HG03045 (cell line): ENCODE data around the gene PIP5K1B.
A peak's percentile ranks its signal among the peaks of the same experiment; 100 is the strongest.

Experiments used
- ATAC-seq: cut with Tn5 transposase; IDR thresholded peaks from one replicate; pipeline ENCODE4 v1.9.1; 2021; ENCODE audit warnings: mild to moderate bottlenecking, moderate library complexity; ENCODE audit not compliant: unreplicated experiment

The PIP5K1B gene

GRCh38 chr9:69016191-69017096, 311.4 kb downstream of the PIP5K1B start:
- no peak for ATAC-seq

GRCh38 chr9:69018737-69019136, 313.7 kb downstream of the PIP5K1B start:
- ATAC-seq: no peak

GRCh38 chr9:69019808-69020207, 314.8 kb downstream of the PIP5K1B start:
- ATAC-seq: no peak

DNA sequence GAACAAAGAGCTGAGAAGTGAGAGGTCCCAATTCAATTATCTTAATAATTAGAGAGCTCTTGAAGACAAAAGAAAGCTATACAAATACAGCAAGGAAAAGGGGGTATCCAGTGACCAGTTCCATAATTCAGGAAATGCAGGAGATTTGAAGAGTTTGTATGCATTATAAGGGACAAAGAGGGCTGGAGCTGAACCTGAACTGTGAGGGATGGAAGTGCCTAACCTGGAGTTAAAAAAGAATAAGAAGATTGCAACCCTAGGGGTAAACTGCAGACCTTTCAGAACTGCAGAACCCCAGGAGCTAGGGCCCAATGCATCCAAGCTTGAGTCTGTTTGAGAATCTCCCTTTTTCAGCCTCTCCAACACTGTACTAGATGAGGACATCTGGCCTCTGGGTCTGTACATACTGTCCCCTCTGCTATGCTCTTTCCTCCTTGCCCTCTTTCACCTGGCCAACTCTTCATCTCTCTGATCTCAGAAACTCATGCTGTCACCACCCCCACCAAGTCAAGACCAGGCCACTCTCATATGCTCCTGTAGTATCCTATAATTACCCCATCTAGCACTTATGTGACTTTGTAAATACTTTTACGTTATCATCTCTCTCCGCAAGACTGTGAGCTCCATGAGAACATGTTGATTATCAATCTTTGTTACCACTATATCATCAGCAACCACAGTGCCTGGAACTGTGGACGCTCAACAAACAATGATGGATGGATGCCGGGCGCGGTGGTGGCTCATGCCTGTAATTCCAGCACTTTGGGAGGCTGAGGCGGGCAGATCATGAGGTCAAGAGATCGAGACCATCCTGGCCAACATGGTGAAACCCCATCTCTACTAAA, 315.5 kb downstream of the PIP5K1B start:
- ATAC-seq: no peak

DNA sequence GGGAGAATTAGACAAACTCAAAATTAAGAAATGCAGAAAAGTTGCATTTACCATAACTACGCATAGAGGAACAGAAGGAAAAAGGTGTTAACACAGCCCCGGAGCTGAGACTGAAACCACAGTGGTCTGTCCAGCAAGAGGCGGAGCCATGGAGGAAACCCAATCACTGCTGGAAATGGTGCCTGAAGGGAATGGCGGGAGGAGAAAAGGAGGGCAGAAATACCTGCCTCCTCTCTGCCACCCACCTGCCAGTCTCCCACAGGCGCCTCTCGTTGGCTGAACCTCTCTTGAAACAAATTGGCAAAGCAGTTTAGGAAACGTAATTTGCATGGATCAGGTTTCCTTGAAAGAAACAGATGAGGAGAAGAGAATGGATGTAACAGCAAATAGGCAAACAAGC, 318.6 kb downstream of the PIP5K1B start:
- no peak for ATAC-seq

DNA sequence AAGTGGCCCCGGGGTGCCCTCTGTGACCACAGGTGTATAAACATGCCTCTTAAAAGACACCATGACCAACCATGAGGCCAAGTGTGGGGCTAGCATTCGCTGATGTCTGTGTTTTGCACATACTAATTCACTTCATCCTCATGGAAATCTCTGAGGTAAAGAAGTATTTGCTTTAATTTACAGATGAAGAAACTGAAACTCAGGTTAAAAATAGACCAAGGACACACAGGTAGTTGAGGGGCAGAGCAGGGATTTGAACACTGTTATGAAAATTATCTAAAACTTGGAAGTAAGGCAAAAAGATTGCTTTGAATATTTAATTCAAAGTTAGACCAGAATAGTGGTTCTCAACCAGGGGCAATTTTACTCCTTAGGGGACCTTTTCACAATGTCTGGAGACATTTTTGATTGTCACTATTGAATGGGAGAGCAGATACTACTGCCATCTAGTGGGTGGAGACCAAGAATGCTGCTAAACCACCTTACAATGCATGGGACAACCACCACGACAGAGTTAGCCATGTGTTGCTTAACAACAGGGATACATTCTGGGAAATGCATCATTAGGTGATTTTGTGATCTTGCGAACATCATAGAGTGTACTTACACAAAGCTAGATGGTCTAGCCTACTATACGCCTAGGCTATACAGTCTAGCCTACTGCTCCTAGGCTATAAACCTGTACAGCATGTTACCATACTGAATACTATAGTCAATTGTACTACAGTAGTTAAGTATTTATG, 322.5 kb downstream of the PIP5K1B start:
- no peak for ATAC-seq

- ATAC-seq: no peak
Measured at GRCh38 chr9:69028754-69029153, 323.7 kb downstream of the PIP5K1B start.

GRCh38 chr9:69029535-69029934, 324.5 kb downstream of the PIP5K1B start:
- ATAC-seq: no peak

GRCh38 chr9:69030851-69031645, 326.0 kb downstream of the PIP5K1B start:
- ATAC-seq: no peak

- no peak for ATAC-seq
Measured at GRCh38 chr9:69034071-69034470, 329.0 kb downstream of the PIP5K1B start.

DNA sequence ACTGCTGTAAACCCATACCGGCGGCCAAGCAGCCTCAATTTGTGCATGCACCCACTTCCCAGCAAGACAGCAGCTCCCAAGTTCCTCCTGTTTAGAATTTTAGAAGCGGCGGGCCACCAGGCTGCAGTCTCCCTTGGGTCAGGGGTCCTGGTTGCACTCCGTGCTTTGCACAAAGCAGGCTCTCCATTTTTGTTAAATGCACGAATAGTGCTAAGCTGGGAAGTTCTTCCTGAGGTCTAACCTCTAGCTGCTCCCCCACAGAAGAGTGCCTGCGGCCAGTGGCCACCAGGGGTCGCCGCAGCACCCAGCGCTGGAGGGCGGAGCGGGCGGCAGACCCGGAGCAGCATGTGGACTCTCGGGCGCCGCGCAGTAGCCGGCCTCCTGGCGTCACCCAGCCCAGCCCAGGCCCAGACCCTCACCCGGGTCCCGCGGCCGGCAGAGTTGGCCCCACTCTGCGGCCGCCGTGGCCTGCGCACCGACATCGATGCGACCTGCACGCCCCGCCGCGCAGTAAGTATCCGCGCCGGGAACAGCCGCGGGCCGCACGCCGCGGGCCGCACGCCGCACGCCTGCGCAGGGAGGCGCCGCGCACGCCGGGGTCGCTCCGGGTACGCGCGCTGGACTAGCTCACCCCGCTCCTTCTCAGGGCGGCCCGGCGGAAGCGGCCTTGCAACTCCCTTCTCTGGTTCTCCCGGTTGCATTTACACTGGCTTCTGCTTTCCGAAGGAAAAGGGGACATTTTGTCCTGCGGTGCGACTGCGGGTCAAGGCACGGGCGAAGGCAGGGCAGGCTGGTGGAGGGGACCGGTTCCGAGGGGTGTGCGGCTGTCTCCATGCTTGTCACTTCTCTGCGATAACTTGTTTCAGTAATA, 330.6 kb downstream of the PIP5K1B start, which contains the start of gene FXN:
Gene FXN (plus strand): TSS at position 315 of the 871 bp plus-strand sequence. CDS start 31 bp downstream, at position 346.
- ATAC-seq: peak; percentile 95

DNA sequence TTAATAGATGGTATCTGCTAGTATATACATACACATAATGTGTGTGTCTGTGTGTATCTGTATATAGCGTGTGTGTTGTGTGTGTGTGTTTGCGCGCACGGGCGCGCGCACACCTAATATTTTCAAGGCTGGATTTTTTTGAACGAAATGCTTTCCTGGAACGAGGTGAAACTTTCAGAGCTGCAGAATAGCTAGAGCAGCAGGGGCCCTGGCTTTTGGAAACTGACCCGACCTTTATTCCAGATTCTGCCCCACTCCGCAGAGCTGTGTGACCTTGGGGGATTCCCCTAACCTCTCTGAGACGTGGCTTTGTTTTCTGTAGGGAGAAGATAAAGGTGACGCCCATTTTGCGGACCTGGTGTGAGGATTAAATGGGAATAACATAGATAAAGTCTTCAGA, 331.3 kb downstream of the PIP5K1B start:
- peak; percentile 28 for ATAC-seq

DNA sequence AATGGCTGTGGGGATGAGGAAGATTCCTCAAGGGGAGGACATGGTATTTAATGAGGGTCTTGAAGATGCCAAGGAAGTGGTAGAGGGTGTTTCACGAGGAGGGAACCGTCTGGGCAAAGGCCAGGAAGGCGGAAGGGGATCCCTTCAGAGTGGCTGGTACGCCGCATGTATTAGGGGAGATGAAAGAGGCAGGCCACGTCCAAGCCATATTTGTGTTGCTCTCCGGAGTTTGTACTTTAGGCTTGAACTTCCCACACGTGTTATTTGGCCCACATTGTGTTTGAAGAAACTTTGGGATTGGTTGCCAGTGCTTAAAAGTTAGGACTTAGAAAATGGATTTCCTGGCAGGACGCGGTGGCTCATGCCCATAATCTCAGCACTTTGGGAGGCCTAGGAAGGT, 331.8 kb downstream of the PIP5K1B start:
- ATAC-seq: no peak

DNA sequence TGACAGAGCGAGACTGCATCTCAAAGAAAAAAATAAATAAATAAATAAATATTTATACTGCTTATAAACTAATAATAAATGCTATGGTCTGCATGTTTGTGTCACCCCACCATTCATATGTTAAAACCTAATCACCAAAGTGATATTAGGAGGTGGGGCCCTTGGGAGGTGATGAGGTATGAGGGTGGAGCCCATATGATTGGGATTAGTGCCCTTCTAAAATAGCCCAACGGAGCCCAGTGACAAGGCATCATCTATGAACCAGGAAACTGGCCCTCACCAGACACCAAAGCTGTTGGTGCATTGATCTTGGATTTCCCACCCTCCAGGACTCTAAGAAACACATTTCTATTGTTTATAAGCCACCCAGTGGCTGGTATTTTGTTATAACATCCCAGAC, 335.6 kb downstream of the PIP5K1B start:
- no peak for ATAC-seq

- no peak for ATAC-seq
Measured at GRCh38 chr9:69044240-69045219, 339.5 kb downstream of the PIP5K1B start.

DNA sequence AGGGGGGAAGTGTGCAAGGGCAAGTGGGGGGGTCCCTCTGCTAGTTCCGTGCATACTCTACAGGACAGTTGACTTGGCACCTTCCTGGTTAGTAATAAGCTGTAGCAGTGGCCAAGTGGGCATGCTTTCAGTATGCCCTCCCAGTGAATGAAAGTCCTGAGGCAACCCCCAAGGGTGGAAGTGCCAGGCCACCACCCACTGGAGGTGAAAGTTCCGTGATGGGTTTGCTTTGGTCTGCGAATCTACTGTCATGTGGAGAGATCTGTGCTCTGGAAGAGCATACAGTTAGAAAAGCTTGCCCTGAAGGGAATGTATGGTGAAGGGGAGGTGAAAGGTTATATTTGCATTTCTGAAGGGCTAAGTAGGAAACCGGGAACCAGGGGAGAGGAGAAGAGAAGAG, 340.8 kb downstream of the PIP5K1B start:
- ATAC-seq: no peak

GRCh38 chr9:69046723-69047122, 341.7 kb downstream of the PIP5K1B start:
- ATAC-seq: no peak

- no peak for ATAC-seq
Measured at GRCh38 chr9:69047371-69047770, 342.3 kb downstream of the PIP5K1B start.
